GM12892 (cell line): ENCODE results near the gene MSANTD1.

Experiments
- DNase-seq: peaks from one replicate; pipeline ENCODE4 v3.0.0; 2011; ENCODE audit not compliant: insufficient read length
- FAIRE-seq: peaks from 2 replicates; lab custom pipeline; 2011; peaks lifted over from hg19 to GRCh38; lab: Jason Lieb, UNC
- POLR2A ChIP-seq: IDR thresholded peaks from 2 replicates; pipeline ENCODE4 v1.6.1; 2011; ENCODE audit warnings: low read depth, low read length, control low read depth
- POLR2AphosphoS5 ChIP-seq: IDR thresholded peaks from 2 replicates; pipeline ENCODE4 v1.6.1; 2011; ENCODE audit warnings: low read depth, low read length, control low read depth
- TAF1 ChIP-seq: IDR thresholded peaks from 2 replicates; pipeline ENCODE4 v1.6.1; 2011; ENCODE audit warnings: low read depth, mild to moderate bottlenecking, control low read depth, low read length, borderline replicate concordance

Gene MSANTD1

DNA sequence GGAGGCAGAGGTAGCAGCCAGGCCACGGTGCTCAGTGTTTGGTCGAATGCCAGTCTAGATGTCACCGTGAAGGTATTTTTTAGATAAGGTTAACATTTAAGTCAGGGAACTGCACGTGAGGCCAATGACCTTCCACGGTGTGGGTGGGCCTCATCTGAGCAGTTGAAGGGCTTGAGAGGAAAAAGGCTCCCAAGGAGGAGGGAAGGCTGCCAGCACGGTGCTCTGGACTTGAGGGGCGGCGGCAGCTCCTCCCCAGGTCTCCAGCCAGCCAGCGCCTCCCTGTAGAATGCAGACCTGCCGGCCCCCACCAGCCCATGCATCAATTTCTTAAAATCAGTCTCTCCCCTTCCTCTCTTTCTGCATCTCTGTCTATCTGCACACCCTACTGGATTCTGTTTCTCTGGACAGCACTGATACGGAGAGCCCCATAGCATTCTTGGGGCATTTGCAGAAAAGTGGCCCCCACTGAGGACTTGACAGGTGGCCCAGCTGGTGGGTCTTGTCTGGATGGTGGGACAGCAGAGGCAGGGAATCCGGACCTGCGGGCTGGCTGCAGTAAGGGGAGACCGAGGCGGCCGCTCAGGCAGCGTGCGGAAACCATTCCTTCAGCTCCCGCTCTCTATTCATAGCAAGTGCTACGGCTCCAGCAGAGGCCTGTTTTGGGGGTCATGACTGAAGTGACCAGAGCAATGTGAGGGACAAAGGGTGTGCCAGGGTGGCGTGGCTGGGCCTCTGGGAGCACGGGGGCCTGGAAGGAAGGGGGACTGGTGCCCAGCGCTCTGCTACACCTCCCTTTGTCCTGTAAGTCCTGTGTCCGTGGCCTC, 36.0 kb downstream of the MSANTD1 start:
- no peak for FAIRE-seq
- no peak for TF ChIP-seq POLR2AphosphoS5
- DNase-seq = no peak

DNA sequence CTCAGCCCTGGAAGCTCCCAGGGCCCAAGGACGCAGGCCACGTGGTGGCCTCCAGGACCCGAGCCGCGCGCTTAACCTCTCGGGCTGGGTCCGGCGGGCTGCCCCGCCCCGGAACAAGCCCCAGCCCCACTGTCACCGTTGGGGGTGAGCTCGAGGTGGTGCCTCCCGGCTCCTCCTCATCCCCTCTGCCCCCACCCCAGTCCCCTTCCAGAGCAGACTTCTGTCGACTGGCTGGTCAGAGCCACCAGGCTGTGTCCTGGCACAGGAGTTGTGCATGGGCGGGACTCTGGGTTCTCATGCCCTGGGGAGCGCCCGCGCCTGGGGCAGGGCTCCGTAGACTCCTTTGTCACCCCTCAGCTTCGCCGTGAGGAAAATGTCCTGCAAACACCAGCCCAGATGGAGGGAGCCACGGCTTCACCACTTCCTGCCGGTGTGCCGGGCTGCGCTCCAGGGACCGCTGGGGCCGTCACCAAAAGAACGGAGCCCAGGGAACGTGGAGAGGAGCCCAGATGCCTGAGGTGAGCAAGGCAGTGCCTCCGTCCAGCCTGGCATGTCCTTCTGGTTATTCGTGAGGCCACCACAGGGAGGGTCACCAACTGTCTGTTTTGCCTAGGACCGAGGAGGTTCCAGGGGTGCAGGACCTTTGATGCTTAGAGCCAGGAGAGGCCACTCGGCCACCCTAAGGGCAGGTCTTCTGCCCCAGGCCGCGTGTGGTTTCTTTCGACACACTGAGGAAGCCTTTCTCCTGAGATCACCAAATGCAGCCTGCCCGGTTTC, 36.8 kb downstream of the MSANTD1 start:
- TF ChIP-seq TAF1 (no peak), POLR2AphosphoS5 (no peak), POLR2A (no peak)
- FAIRE-seq (peak; percentile 97), DNase-seq (no peak)

DNA sequence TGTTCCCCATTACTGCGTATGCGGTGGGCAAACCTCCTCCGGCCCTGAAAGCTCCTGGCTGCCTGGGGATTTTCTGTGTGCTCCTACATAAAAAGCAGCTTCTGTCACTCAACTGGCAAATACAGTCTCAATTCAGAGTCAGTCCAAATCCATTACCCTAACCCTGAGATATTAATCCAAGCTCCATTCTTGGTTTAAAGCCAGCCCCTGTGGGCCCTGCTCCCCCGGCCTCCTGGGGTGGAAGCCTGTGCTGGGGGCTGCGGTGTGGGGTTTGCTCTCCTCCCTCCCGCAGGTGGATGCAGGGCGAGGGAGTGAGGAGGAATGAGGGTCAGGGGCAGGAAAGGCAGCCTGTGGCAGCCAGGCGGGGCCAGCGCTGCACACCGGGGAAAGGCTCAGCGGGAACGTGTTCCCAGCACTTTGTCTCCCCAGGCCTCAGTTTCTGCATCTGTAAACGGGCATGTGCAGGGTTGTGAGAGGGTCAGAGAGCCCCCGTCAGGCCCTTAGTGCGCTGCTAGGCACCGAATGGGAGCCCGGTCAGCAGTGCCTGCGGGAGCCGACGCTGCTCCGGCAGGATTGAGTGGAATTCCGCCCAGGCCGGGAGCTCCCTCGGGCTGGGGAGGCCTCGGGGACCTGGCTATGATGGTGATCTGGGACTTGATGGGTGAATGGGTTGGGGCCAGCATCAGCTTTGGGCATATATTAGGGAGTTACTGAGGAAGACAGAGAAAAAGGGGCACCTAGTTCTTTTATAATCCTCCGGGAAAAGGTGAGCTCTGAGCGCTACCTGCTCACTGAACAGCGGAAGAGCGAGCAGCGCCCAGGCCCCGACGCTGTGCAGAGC, 37.6 kb downstream of the MSANTD1 start:
- TF ChIP-seq TAF1 = no peak
- no peak for TF ChIP-seq POLR2AphosphoS5
- no peak for TF ChIP-seq POLR2A
- DNase-seq (peak; percentile 73), FAIRE-seq (no peak)

DNA sequence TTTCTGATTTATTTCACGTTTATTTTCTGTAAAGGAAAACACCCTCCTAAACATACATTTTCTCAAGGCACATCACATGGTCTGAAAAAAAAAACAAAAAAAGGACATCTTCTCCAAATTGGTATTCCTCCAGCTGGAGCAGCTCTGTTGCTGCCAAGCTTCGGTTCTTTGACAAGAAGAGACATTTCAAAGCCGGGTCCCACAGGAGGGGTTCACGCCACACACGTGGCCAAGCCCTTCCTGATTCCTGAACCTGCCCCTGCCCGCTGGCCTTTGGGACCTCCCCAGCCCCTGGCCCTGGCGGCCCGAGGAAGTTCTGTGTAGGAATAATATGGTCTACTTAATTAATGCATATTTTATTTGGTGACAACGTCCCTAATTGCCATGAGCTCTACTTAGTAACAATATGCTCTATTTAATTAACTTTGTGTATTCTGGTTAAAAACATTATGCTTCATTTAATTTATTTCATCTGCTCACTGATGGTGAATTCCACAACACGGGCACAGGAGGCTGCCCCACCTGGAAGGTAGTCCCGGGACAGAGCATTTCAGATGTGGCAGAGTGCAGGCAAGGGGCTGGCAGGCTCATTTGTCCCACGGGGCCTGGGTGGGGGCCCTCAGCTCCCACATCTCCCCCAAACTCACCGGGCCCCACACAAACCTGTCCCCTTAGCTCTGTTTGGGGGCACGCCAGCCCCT, 38.5 kb downstream of the MSANTD1 start:
- FAIRE-seq = no peak
- DNase-seq = no peak
- TF ChIP-seq TAF1 = no peak
- TF ChIP-seq POLR2A = no peak
- TF ChIP-seq POLR2AphosphoS5 = no peak

DNA sequence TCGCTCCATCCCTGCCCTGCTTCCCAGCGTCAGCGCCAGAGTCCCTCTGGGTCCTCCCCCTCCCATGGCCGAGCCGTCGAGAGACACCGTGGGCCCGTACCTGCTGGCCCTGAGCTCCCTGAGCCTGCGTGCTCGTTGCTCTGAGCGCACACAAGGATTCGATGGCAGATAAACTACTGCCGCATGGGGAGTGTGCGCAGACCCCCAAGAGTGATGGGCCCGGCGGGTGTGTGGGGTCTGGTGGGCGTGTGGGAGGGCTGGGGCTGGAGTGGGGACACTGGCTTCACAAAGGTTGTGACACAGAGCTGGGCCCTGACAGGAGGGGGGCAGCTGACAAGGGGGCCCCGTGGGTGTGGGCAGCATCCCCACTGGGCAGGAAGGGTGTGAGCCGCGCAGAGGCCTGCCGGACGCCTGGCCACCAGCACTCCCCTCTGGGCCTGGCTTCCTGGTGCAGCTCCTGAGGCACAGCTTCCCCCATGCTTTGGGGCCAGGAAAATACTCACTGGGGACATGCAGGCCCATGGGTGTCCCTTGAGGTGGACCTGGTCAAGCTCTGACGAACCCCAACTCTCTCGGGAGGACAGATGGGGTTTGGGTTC, 39.1 kb downstream of the MSANTD1 start:
- FAIRE-seq (no peak), DNase-seq (no peak)
- no peak for TF ChIP-seq POLR2A
- no peak for TF ChIP-seq POLR2AphosphoS5
- no peak for TF ChIP-seq TAF1

DNA sequence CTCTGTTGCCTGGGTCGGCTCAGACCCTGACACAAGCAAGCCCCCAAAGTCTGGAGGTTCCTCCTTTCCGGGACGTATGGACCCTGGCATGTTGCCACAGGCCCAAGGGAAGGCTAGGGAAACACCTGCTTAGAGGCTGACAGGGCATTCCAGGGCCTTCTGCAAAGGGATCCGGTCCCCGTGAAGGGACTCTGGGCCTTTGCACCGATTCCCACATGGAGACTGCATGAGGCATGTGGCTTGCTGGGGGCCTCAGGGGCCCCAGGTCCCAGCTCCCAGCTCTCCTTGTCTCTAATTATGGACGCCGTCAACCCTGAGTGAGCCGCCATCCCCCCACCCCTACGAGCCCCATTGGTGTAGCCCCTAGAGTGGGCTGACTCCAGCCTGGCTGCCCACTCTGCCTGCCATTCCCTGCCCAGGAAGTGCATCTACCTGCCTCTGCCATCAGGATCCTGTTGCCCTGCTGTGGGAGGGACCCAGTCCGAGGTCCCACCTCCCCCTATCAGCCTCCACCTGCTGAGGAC, 39.7 kb downstream of the MSANTD1 start:
- FAIRE-seq (no peak), DNase-seq (no peak)
- no peak for TF ChIP-seq POLR2A
- no peak for TF ChIP-seq TAF1
- TF ChIP-seq POLR2AphosphoS5 = no peak

DNA sequence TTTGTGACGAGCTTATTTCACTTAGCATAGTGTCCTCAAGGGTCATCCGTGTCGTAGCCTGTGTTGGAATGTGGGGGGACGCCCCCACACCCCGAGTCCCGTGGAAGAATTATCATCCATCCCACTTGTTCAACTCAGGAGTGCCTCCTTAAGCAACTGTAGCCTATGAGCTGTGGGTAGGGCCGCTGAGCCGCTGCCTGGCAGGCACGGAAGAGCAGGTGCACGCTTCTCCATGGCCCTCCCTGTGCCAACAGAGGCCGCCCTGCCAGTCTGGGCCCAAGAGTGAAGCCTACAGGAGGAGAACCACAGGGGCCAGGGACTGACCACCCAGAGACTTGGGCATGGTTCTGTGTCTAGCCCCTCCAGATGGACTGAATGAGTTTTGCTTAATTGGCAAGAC, 41.5 kb downstream of the MSANTD1 start:
- no peak for DNase-seq
- no peak for FAIRE-seq
- no peak for TF ChIP-seq TAF1
- no peak for TF ChIP-seq POLR2A
- no peak for TF ChIP-seq POLR2AphosphoS5

DNA sequence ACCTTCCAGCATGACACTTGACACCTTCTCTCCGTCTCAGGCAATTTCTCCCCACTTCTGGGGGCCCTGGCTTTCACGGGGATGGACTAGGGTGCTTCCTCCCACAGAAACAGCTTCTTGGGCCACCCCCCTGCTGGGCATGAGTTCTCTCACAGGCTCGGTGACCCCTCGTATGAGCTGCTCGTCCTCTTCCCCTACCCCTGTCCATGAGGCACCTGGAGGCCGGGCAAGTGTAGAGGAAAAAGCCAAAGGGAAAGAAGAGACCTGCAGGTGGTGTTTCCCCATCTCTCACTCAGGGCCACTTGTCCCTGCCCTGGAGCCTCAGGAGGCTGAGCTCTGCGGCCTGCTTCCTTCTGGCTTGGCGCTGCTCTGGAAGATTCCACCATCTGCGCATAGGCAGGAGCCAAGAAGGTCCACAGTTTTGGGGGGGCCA, 41.9 kb downstream of the MSANTD1 start:
- TF ChIP-seq TAF1 (no peak), POLR2AphosphoS5 (no peak), POLR2A (no peak)
- DNase-seq (no peak), FAIRE-seq (no peak)

DNA sequence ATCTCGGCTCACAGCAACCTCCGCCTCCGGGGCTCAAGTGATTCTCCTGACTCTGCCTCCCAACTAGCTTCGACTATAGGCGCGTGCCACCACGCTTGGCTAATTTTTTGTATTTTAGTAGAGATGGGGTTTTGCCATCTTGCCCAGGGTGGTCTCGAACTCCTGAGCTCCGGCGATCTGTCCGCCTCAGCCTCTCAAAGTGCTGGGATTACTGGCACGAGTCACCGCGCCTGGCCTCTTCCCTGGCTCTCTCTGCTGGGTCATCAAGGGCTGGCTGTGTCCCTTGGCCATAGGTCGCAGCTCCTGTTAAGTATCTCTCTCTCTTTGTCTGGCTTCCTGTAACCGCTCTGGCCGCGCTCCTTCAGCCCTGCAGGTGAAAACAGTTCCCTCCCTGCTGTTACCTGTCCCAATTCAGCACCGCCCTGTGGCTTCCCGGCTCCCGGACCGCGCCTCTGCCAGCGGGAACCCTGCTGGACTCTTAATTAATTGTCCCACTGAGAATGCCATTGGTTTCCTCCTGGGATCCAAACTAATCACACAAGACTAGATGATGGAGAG, 42.5 kb downstream of the MSANTD1 start:
- TF ChIP-seq TAF1 (no peak), POLR2AphosphoS5 (no peak), POLR2A (no peak)
- DNase-seq = no peak
- FAIRE-seq = no peak

DNA sequence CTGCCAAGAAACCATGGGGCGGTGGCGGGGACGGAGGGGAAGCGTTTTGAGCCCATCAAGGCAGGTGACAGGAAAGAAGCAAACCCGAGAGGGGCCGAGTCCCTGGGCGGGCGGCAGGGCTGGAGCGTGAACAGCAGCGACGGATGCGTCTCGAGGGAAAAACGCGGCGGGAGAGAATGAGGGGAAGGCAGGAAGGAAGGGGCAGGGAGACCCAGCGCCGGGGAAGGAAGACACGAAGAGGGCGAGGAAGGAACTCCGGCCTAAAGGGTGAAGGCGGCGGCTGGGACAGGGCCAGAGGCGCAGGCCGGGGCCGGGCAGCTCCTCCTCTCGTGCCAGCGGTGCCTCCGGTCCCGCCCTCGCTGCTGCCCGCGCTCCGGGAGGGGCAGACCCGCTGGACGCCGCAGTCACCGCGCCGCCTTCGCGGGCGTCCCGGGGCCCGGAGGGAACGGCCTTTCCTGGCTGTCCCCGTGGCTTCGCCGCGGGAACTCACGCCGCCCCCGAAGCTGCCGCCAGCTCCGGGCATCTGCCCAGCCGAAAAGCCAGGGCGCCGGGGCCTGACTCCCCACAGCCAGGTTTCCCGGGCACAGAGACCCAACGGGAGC, 43.1 kb downstream of the MSANTD1 start:
- no peak for FAIRE-seq
- TF ChIP-seq TAF1 (no peak), POLR2A (no peak), POLR2AphosphoS5 (no peak)
- DNase-seq = no peak
